ENCODE measurements around the gene AUTS2. TPM values are rescaled to one million over a fixed set of nuclear protein-coding genes. Genes with fewer than 3 reads are reported as not detected.

Gene AUTS2
- total and polyA plus RNA-seq, 9 of the 15 experiments (the other 6 are each of a cell fraction or from before 2014, with no cell fraction given), result 0.58 TPM; not detected in 8

- Histone ChIP-seq H3K27me3 (ENCODE audit: control insufficient read depth in 2 of 2, insufficient read depth in 2 of 2, low read length in 2 of 2) (no peaks in the 10 kb centered on the region; a peak in 1 of 5 replicates), H3K4me3 (no peak overlapping the region), H3K79me2 (ENCODE audit: control insufficient read depth, insufficient read depth, low read length) (no peaks in the 10 kb centered on the region), H3K4me1 (replicated peaks in 1 of 2; ENCODE audit: control insufficient read depth in 2 of 2, insufficient read depth in 2 of 2, low read length in 2 of 2) (no peaks in the 10 kb centered on the region), H2AFZ (ENCODE audit: low read depth, low read length) (no peak overlapping the region), H3K4me2 (ENCODE audit: insufficient read depth, low read length) (no peak overlapping the region), H3K9ac (ENCODE audit: insufficient read depth in 1 of 2, low read depth in 2 of 2, low read length in 2 of 2) (no peak overlapping the region), H4K20me1 (replicated peaks; ENCODE audit: control insufficient read depth, insufficient read depth, low read length) (no peaks in the 10 kb centered on the region), H3K9me1 (ENCODE audit: control insufficient read depth, insufficient read depth, low read length) (no peaks in the 10 kb centered on the region), H3K27ac (ENCODE audit: extremely low read depth, low read depth, low read length) (no peak overlapping the region), H3K9me3 (replicated peaks; ENCODE audit: control insufficient read depth, insufficient read depth, low read depth, low read length) (no peaks in the 10 kb centered on the region), H3K36me3 (ENCODE audit: control insufficient read depth, insufficient read depth, low read length) (no peaks in the 10 kb centered on the region)
- WGBS (ENCODE audit: insufficient coverage, low coverage, missing lambda C conversion rate), result 0% methylated on average over 1 of the region's 1 CpG
- FAIRE-seq (no peak), DNase-seq (ENCODE audit: extremely low read depth in 1 of 4, low spot score in 3 of 4) (no peak), ATAC-seq (no peak)
- in situ Hi-C loops (cut with MboI) (no loop called here), intact Hi-C loops (cut with micrococcal nuclease) (no loop called here)
- POLR2A ChIA-PET, result no interaction called here
- no TSS peak for BruUV-seq (replicated peaks)
- CTCF ChIA-PET (ENCODE audit: low intra/inter-chr PET ratio), result no interaction called here
- no peak for TF ChIP-seq RAD21 (CRISPR knock-in tag; conservative IDR thresholded peaks at IDR 0.05 in 1 of 2, IDR thresholded peaks at IDR 0.05 in 1 of 2)
- no peak for TF ChIP-seq HDAC6 (IDR thresholded peaks at IDR 0.05; ENCODE audit: low read depth, low read length)
- no peak for TF ChIP-seq NUFIP1 (IDR thresholded peaks at IDR 0.05; ENCODE audit: partially characterized antibody)
- TF ChIP-seq ZNF766 (CRISPR knock-in tag; conservative IDR thresholded peaks at IDR 0.05), result no peak
- TF ChIP-seq EWSR1 (IDR thresholded peaks at IDR 0.05; ENCODE audit: borderline replicate concordance, low read depth, partially characterized antibody), result no peak
- TF ChIP-seq ZNF124 (CRISPR knock-in tag; IDR thresholded peaks at IDR 0.05), result no peak
- no peak for TF ChIP-seq SMAD2 (IDR thresholded peaks at IDR 0.05; ENCODE audit: low read depth, low read length)
- TF ChIP-seq, protein P1, sequence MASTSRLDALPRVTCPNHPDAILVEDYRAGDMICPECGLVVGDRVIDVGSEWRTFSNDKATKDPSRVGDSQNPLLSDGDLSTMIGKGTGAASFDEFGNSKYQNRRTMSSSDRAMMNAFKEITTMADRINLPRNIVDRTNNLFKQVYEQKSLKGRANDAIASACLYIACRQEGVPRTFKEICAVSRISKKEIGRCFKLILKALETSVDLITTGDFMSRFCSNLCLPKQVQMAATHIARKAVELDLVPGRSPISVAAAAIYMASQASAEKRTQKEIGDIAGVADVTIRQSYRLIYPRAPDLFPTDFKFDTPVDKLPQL (IDR thresholded peaks at IDR 0.05; ENCODE audit: extremely low read depth, insufficient read length), result no peak
- TF ChIP-seq ZNF384 (IDR thresholded peaks at IDR 0.05; ENCODE audit: low read depth, low read length), result no peak
- TF ChIP-seq ZBTB40 (IDR thresholded peaks at IDR 0.05), result no peak
- no peak for TF ChIP-seq ZBTB40 (CRISPR knock-in tag; IDR thresholded peaks at IDR 0.05)
Observed at GRCh38 chr7:69912846-69913245, 314.6 kb downstream of the AUTS2 start.
